IPS-18c (cell line): ENCODE data around the gene OCIAD1.
"Not testable (repeated sequence)": the region's sequence is repeated elsewhere in the genome, so short reads cannot be mapped to it uniquely, and the experiment has no call there.

ENCODE experiments used
- H3K4me3 ChIP-seq: 2 replicates; pipeline ENCODE4 v1.7.0; 2013; ENCODE audit warnings: low read depth, mild to moderate bottlenecking, low read length, moderate library complexity; ENCODE audit not compliant: insufficient read depth
- H3K9me3 ChIP-seq: one replicate; pipeline ENCODE4 v1.6.1; 2013; ENCODE audit warnings: mild to moderate bottlenecking, low read length, moderate library complexity; ENCODE audit not compliant: control insufficient read depth, insufficient read depth

The OCIAD1 gene

DNA sequence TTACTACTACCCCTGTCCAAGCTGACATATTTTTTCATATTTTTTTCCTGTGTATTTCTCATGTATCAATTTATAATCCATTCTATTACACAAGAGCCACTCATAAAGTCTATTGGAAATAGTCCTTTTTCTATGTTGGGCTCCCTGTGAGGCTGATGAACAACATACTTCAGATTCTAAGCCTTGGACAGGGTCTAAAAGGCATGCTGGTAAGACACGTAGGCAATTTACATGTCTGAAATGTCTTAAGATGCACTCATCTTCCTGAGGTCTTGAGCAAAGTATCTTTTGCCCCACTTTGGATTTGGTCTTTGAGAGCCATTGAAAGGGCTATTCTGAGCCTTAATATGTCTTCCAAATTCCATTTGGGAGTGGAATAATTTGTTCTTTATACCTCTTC is 31.8 kb downstream of the OCIAD1 start:
- H3K9me3 ChIP-seq: no peaks in the 10 kb centered on the region
- H3K4me3 ChIP-seq: no peak overlapping the region

DNA sequence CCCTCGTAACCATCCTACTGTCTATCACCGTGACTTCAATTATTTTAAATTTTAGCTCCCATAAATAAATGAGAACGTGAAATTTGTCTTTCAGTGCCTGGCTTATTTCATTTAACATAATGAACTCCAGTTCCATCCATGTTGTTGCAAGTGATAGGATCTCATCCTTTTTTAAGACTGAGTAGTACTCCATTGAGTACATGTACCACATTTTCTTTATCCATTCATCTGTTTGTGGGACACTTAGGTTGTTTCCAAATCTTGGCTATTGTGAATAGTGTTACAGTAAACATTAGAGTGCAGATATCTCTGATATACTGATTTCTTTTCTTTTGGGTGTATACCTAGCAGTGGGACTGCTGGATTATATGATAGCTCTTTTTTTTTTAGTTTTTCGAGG is 32.8 kb downstream of the OCIAD1 start:
- no peaks in the 10 kb centered on the region for H3K9me3 ChIP-seq
- H3K4me3 ChIP-seq: no peak overlapping the region

DNA sequence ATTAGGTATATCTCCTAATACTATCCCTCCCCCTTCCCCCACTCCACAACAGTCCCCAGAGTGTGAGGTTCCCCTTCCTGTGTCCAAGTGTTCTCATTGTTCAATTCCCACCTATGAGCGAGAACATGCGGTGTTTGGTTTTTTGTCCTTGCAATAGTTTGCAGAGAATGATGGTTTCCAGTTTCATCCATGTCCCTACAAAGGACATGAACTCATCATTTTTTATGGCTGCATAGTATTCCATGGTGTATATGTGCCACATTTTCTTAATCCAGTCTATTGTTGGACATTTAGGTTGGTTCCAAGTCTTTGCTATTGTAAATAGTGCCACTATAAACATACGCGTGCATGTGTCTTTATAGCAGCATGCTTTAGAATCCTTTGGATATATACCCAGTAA is 33.8 kb downstream of the OCIAD1 start:
- not testable (repeated sequence) for H3K9me3 ChIP-seq, H3K4me3 ChIP-seq

DNA sequence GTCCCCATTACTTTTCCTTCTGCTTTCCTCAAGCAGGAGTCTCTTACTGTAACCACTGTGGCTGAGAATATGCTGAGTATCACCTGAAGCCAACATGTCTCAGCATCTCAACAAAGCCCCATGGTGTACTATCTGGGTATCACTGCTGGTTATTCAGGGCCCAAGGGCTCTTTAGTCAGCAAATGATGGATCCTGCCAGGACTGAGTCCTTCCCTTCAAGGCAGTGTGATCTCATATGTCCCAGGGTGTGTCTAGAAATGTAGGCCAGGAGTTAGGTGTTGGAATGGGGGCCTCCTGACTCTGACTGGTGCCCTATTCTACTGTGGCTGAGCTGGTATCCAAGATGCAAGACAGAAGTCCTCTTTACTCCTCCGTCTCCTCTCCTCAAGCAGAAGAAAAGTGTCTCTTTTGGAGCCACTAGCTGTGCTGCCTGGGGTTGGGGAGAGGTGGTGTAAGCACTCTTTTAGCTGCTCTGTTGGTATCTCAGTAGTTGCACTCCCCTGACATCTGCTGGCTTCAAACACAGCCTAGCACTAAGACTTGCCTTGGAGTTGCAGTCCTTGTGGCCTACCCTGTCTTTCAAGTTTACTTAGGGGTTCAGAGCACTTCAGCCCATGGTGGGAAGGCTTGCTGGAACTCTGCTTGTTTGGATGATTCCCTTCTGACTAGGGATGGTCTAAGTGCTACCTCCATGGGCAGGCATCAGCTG is 47.1 kb downstream of the OCIAD1 start:
- Histone ChIP-seq H3K4me3 (no peak overlapping the region), H3K9me3 (no peaks in the 10 kb centered on the region)

DNA sequence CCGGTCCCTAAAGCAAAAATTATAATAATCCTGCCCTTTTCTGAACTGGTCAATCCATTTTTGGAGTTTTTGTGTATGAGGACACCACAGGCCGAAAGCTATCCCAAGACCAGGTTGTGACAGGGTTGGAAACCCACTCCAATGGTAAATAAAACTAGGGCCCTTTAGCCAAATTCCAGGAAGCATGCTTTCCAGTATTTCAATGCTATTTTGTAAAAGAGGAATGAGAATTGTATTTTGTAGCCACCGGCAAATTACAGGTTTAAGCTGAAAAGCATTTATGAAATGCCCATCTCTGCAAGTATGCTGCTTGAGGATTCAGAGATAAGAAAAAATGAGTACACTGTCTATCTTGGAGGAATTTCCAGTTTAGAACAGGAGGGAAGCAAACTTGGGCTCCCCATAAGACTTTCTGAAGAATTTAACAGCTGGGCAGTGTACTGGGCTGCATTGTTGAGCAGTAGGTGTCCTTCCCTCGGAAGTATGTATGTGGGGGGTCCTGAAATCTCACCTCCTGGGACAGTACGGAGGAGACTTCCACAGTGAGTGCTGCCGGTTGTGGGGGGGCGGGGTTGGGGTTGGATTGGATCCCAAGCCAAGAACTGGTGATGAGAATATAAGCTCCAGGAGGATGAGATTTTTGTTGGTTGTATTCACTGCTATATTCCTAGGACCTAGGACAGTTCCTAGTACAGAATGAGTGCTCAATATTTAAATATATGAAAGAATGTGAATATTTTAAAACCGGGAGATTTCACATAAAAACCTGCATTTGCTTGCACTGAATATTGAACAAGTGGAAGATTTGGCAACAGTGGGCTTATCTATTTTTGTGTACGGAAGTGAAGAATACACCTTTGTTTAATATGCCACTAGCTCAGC is 48.9 kb downstream of the OCIAD1 start:
- H3K9me3 ChIP-seq: no peaks in the 10 kb centered on the region
- no peak overlapping the region for H3K4me3 ChIP-seq

DNA sequence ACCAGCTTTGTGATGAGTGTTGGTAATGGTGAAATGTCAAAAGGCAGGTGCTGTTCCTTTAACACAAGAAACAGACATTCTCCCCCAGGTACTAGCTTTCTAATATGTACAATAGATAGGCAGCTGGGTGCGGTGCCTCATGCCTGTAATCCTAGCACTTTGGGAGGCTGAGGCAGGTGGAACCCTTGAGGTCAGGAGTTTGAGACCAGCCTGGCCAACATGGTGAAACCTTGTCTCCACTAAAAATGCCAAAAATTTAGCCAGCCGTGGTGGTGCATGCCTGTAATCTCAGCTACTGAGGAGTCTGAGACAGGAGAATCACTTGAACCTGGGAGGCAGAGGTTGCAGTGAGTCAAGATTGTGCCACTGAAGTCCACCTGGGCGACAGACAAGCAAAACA is 50.8 kb downstream of the OCIAD1 start:
- not testable (repeated sequence) for H3K4me3 ChIP-seq, H3K9me3 ChIP-seq

DNA sequence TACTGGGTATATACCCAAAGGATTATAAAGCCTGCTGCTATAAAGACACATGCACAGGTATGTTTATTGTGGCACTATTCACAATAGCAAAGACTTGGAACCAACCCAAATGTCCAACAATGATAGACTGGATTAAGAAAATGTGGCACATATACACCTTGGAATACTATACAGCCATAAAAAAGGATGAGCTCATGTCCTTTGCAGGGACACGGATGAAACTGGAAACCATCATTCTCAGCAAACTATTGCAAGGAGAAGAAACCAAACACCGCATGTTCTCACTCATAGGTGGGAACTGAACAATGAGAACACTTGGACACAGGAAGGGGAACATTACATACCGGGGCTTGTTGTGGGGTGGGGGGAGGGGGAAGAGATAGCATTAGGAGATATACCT is 58.9 kb downstream of the OCIAD1 start:
- not testable (repeated sequence) for H3K9me3 ChIP-seq, H3K4me3 ChIP-seq

DNA sequence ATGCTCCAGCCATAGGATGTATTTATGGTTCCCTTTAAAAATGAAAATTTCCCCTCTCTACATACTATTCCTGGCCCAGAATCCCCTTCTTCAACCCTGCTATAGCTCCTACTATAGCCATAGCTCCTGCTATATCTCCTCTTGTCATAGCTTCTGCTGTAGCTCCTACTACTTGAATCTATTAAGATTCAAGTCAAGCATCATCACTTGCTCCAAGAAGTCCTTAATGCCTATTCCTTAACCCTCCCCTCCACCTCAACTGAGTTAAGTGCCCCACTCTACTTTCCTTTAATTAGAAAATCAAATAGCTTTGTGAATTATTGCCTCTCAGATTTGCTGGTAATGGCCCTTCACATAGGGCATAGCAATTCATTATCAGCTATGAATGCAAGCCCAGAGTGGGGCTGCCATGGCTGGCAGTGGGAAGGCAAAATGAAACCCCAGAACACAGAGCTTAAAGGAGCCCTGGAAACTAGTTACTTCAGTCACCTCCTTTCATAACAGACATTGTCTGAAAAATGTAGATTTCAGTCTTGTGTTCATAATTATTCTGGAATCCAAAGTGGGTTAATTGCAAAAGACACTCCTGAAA is 60.2 kb downstream of the OCIAD1 start:
- Histone ChIP-seq H3K4me3 (no peak overlapping the region), H3K9me3 (no peaks in the 10 kb centered on the region)

DNA sequence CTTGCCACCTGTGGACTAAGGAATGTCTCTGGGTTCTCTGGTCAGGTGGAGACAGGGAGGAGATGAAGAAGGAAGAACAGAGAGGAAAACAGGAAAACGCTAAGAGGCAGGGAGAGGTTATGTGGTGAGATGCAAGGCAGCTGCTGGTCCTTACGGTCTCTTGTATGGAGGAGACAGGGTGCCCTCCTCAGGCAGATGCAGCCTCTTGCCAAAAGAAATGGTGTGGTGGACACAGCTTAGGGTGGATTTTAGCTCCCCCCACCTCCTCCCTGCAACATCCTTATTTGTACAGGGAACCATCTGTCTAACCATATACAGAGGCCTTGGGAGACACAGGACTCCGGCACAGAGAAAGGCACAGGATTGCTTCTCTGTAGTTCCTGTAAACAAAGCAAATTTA is 66.0 kb downstream of the OCIAD1 start:
- Histone ChIP-seq H3K4me3 (no peak overlapping the region), H3K9me3 (no peaks in the 10 kb centered on the region)

DNA sequence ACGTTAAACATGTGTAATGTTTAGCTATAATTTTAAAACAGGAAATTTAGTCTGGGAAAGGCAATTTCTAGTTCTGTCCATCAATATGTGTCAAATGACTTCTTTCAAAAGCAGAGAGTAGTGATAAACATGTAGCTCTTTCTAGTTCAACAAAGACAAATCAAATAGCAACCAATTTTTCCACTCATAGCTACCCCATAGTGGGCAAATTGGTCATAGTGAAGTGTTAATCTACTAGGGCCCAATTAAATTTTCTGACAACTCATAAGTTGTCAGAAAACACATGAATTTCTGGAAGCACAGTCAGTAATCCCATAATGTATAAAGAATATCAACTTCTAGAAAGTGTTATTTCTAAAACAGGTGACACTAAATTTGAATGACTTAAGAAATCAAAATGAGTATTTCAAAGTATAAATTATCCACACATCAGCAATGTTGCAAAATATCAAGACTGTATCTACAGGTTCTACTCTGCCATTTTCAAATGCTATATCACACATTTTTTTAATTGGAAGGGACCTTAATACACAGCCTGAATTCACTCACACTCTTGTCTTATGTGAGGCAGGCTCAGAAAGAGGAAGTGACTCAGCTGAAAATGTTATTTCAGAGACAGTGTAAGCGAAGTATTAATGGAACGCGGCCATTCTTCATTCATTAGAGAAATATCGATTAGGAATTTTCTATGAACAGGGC is 68.0 kb downstream of the OCIAD1 start:
- Histone ChIP-seq H3K9me3 (no peaks in the 10 kb centered on the region), H3K4me3 (no peak overlapping the region)

DNA sequence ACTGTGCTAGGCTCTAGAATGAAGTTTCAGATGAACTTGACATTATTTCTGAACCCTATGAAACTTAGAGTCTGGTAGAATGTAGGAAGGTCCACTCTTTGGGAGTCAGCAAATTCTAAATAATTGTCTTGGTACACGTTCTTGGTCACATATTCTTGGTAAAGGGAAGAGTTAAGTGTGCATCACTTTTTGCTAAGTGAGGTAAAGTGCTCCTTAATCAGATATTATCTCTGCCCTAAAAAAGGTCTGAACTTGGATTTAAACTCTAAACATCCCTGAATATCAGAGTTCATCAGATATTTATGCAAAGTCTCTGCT is 68.5 kb downstream of the OCIAD1 start:
- Histone ChIP-seq H3K4me3 (no peak overlapping the region), H3K9me3 (no peaks in the 10 kb centered on the region)

DNA sequence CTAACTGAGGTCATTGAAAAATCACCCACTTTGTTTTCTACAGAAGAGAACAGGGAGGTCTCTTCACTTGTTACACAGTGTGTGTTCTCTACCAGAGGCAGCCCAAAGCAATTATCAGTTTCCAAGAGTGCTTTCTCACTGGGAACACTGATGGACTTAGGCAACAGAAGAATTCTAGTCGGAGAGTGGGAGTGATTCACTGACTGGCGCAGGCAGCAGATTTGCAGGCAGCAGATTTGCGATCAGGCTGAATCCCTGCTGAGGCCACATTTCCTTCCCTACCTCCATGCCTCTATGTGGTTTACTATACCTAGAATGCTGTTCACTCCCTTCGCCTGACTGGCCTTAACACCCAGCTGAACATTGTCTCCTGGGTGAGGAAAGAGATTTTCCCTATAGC is 69.1 kb downstream of the OCIAD1 start:
- Histone ChIP-seq H3K4me3 (no peak overlapping the region), H3K9me3 (no peaks in the 10 kb centered on the region)

DNA sequence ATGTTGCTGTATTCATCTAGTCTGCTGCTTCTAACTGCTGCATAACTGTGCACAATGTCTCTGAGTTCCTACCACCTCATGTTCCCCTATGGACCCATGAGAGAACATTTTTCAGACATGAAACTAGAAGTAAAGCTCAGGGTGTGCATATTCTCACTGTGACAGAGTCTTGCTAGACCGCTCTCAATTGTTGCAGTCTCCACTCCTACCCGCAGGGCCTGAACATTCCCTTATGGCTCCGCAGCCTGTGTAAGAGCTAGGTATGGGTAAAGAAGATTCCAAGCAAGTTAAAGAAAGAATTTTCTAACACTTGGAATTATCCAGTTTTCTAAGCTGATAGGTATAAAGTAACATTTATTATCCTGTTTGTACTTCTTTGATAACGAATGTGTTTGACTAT is 70.3 kb downstream of the OCIAD1 start:
- H3K9me3 ChIP-seq: no peaks in the 10 kb centered on the region
- H3K4me3 ChIP-seq: no peak overlapping the region

DNA sequence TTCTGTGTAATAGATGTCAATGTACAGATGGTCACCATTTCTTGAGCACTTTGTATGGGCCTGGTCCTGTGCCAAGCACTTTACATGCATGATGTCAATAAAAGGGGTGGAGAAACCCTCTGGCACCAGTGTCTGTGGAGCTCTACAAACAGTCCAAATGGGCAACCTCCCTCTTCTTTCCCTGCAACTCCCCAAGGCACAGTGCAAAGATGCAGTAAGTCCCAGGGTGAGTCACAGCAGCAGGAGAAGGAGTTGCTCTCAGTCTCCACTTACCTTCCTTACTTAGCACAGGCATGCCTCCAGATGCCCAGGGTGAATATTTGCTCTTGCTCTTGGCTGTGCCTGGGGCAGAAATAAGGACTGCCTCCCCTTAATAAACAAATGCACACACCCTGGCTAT is 71.4 kb downstream of the OCIAD1 start:
- no peaks in the 10 kb centered on the region for H3K9me3 ChIP-seq
- H3K4me3 ChIP-seq: no peak overlapping the region

DNA sequence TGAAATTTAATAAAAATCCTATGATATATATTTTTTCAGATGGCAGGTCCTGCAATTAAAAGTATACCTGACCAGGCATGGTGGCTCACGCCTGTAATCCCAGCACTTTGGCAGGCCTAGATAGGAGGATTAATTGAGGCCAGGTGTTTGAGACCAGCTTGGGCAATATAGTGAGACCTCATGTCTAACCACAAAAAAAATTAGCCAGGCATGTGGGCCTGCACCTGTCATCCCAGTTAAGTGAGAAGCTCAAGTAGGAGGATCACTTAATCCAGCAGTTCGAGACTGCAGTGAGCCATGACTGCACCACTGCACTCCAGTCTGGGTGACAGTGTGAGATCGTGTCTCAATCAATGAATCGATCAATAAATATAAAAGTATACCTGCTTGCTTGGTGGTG is 73.2 kb downstream of the OCIAD1 start:
- Histone ChIP-seq H3K4me3 (no peak overlapping the region), H3K9me3 (no peaks in the 10 kb centered on the region)

DNA sequence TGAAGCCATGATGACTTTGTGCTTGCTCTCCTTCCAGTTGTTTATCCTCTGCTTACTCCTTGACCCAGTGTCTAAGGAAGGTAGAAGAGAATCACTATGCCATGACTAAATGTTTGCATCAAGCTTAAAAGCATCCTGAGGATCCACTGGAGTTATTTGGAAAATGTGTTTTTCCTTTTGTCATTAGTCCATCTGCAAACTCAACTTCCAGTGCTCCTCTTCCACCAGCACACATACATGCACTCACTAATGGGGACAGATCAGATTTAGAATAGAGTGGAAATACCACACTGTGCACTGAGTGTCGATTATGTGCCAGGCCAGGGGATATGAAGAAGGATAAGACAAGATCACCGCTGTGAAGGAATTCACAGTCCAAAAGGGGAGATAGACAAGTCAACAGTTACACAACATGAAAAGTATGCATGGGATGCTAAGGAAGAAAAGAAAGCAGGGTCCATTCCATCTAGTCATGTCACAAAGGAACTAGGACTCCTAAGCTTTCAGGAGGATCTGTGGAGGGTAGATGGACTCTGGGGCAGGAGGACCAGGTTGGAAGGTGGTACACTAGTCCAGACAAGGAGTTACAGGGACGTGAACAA is 73.8 kb downstream of the OCIAD1 start:
- no peak overlapping the region for H3K4me3 ChIP-seq

DNA sequence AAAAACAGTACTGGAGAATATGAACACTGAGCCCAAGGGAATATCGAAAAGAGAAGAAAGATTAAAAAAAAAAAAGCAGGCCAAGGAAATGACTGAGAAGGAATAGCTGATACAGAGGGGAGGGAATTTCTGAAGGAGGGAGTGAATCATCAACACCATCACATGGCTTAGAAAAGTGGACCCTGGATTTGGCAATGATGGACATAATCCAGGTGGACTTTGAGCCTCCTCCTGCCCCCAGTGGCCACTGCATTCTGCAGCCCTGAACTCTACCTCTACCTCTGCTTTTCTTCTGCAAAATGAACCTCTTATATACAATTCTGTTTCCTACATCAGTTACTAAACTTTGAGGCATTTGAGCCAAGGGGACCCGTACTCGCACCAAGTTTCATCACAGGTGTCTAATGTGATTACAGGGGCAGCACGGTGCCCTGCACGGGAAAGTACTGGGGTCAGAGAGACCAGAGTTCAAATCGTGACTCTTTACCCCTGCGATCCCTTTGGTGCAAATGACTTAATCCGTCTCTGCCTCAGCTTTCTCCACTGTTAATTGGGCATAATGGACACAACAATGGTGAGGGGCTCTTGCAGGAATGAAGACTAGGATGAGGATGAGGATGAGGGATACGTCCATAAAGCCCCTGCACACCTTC is 74.6 kb downstream of the OCIAD1 start:
- no peaks in the 10 kb centered on the region for H3K9me3 ChIP-seq
- peak overlapping the region; percentile 75 for H3K4me3 ChIP-seq

More for the DNA sequence above, 73.8 kb downstream of the OCIAD1 start:
- no peaks in the 10 kb centered on the region for H3K9me3 ChIP-seq
